ENCODE measurements around the gene ZNG1F.
"Not testable (repeated sequence)": the region's sequence is repeated elsewhere in the genome, so short reads cannot be mapped to it uniquely, and the experiment has no call there.

The ZNG1F gene

DNA sequence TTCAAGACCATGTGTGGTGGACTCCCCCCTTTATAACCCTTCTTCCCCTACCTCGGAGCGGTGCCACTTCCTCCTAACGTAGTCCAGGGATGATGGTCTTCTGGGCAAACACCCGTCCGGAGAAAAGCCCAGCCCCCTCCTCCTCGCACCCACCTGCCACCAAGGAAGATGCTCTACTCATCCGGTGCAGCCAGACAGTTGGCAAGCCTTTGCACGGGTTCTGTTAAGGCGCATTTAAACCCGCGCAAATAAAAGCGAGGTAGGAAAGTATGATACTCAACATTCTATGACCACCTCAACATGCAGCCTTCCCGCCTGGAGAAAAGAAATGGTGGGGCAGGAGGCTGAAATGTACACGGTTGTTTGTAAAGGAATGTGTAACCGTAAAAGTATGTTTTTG, 60.5 kb downstream of the ZNG1F start, which contains the start of gene FOXD4L6:
Gene FOXD4L6 (minus strand): TSS at position 101 of the 400 bp plus-strand sequence. CDS start 298 bp downstream, outside the sequence.
- H3K27me3 ChIP-seq (ENCODE audit: low read depth); H3K9me3 ChIP-seq; H3K4me3 ChIP-seq; in situ Hi-C loops (cut with MboI; ENCODE audit: low sequenced_read_pairs); H3K36me3 ChIP-seq (replicated peaks); H3K4me1 ChIP-seq; DNase-seq (ENCODE audit: low spot score in 2 of 2): not testable (repeated sequence)

- in situ Hi-C loops (cut with MboI; ENCODE audit: low sequenced_read_pairs); H3K4me1 ChIP-seq; H3K27me3 ChIP-seq (ENCODE audit: low read depth); H3K9me3 ChIP-seq; DNase-seq (ENCODE audit: low spot score in 2 of 2); H3K4me3 ChIP-seq; H3K36me3 ChIP-seq (replicated peaks): not testable (repeated sequence)
Measured at GRCh38 chr9:41126746-41127446, 62.2 kb downstream of the ZNG1F start.

- H3K9me3 ChIP-seq; in situ Hi-C loops (cut with MboI; ENCODE audit: low sequenced_read_pairs); H3K4me1 ChIP-seq; DNase-seq (ENCODE audit: low spot score in 2 of 2); H3K36me3 ChIP-seq (replicated peaks); H3K27me3 ChIP-seq (ENCODE audit: low read depth); H3K4me3 ChIP-seq: not testable (repeated sequence)
Measured at GRCh38 chr9:41125936-41126335, 63.2 kb downstream of the ZNG1F start.

- H3K27me3 ChIP-seq (ENCODE audit: low read depth); H3K4me1 ChIP-seq; DNase-seq (ENCODE audit: low spot score in 2 of 2); H3K4me3 ChIP-seq; in situ Hi-C loops (cut with MboI; ENCODE audit: low sequenced_read_pairs); H3K36me3 ChIP-seq (replicated peaks); H3K9me3 ChIP-seq: not testable (repeated sequence)
Measured at GRCh38 chr9:41125109-41125658, 63.9 kb downstream of the ZNG1F start.

DNA sequence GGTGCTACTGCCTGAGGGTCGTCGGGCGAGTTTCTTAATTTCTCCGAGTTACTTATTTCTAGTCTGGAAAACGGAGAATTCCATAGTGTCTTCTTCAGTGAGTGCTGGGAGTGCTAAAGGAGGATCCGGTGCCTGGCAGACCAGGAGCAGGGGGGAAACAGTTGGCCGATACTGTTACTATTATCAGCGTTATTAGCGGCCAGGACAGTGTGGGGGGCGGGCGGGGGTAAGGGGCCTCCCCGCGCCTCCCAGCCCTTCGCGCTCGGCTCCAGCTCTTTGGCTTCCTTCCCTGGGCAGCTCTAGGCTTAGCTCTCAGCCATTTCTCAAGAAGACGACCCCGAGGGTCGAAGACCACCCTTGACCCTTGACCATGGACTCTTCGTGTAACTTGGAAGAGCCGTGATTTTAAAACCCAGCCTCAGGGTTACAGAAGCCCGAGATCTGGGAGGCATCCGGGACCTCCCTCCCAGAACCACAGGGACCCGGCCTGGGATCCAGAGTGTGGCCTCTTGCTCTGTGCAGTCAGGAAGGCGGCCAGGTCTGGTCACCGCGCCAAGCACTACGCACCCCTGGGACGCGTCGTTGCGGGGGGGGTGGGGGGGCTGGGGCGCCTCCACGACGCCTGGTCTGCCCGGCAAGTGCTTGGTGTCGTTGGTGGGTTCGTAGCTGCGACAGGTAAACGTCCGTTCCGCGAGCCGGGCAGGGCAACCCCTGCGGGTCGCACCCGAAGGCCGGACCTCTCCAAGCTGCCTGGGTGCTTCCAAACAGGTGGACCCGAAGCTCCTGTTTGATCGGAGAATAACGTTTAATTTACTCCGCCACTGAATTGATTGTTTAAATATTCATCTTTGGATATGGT, 64.6 kb downstream of the ZNG1F start:
- DNase-seq (ENCODE audit: low spot score in 2 of 2); H3K36me3 ChIP-seq (replicated peaks); H3K4me1 ChIP-seq; H3K27me3 ChIP-seq (ENCODE audit: low read depth); in situ Hi-C loops (cut with MboI; ENCODE audit: low sequenced_read_pairs); H3K4me3 ChIP-seq; H3K9me3 ChIP-seq: not testable (repeated sequence)

DNA sequence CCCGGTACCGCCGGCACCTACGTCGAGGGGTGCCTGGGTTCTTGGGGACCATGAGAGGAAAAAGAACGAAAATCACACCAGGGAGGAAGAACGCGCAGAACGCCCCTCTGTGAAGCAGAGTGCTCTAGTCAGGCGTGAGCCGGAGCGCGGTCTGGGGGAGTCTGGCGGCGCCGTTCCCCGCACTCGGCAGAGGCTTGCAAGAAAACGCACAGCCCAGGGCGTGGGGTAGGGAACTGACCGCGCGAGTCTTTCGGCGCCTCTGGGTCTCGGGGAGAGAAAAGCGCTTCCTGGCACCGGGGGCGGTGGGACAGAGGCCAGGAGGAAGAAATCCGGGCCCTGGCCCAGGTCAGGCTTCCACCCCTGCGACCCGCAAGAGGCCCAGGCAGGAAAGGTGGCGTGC, 65.3 kb downstream of the ZNG1F start:
- H3K9me3 ChIP-seq; H3K36me3 ChIP-seq (replicated peaks); H3K4me1 ChIP-seq; DNase-seq (ENCODE audit: low spot score in 2 of 2); in situ Hi-C loops (cut with MboI; ENCODE audit: low sequenced_read_pairs); H3K4me3 ChIP-seq; H3K27me3 ChIP-seq (ENCODE audit: low read depth): not testable (repeated sequence)

GRCh38 chr9:41123396-41123795, 65.7 kb downstream of the ZNG1F start:
- H3K36me3 ChIP-seq (replicated peaks); H3K4me3 ChIP-seq; DNase-seq (ENCODE audit: low spot score in 2 of 2); H3K4me1 ChIP-seq; H3K27me3 ChIP-seq (ENCODE audit: low read depth); H3K9me3 ChIP-seq; in situ Hi-C loops (cut with MboI; ENCODE audit: low sequenced_read_pairs): not testable (repeated sequence)

DNA sequence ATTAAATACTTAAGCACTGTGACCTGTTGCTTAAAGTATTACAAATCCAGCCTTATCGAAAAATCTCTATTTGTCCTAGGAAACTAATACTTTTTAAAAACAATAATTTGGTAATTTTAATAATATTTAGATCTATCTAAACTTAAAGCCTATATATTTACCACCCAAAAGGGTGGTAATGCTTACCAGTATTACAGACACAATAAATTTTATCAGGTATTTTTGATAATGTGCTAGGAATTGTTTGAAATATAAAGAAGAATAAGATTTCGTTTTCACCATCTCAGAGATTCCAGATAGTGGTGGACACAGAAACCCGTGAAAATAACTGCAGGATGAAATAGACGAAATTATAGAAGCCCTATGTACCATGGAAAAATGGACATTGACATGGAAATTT, 68.4 kb downstream of the ZNG1F start:
- in situ Hi-C loops (cut with MboI; ENCODE audit: low sequenced_read_pairs); H3K36me3 ChIP-seq (replicated peaks); H3K27me3 ChIP-seq (ENCODE audit: low read depth); H3K4me3 ChIP-seq; H3K9me3 ChIP-seq; DNase-seq (ENCODE audit: low spot score in 2 of 2); H3K4me1 ChIP-seq: not testable (repeated sequence)

DNA sequence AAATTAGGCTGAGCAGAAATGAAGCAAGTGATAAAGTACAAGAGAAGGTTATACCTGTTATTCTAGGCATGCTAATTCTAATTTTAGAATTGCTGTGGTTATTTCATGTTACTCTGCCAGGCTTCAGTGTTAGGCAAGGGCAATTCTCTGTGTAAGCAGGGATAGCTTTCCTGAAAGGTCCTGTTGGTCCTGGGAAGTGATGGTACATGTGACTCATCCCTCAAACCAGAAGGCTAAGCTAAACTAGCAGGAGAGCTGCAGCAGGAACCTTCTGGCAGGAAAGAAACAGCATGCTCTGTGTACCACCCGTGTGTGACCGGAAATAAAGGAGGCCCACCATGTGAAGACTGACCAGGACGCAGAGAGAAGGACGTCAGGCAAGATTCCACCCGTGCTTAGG, 69.4 kb downstream of the ZNG1F start:
- H3K27me3 ChIP-seq (ENCODE audit: low read depth); DNase-seq (ENCODE audit: low spot score in 2 of 2); H3K9me3 ChIP-seq; H3K4me3 ChIP-seq; in situ Hi-C loops (cut with MboI; ENCODE audit: low sequenced_read_pairs); H3K4me1 ChIP-seq; H3K36me3 ChIP-seq (replicated peaks): not testable (repeated sequence)

- H3K36me3 ChIP-seq (replicated peaks); H3K27me3 ChIP-seq (ENCODE audit: low read depth); H3K4me3 ChIP-seq; in situ Hi-C loops (cut with MboI; ENCODE audit: low sequenced_read_pairs); DNase-seq (ENCODE audit: low spot score in 2 of 2); H3K9me3 ChIP-seq; H3K4me1 ChIP-seq: not testable (repeated sequence)
Measured at GRCh38 chr9:41119311-41119710, 69.8 kb downstream of the ZNG1F start.

- in situ Hi-C loops (cut with MboI; ENCODE audit: low sequenced_read_pairs); H3K27me3 ChIP-seq (ENCODE audit: low read depth); H3K4me1 ChIP-seq; DNase-seq (ENCODE audit: low spot score in 2 of 2); H3K9me3 ChIP-seq; H3K4me3 ChIP-seq; H3K36me3 ChIP-seq (replicated peaks): not testable (repeated sequence)
Measured at GRCh38 chr9:41113348-41113747, 75.8 kb downstream of the ZNG1F start.

DNA sequence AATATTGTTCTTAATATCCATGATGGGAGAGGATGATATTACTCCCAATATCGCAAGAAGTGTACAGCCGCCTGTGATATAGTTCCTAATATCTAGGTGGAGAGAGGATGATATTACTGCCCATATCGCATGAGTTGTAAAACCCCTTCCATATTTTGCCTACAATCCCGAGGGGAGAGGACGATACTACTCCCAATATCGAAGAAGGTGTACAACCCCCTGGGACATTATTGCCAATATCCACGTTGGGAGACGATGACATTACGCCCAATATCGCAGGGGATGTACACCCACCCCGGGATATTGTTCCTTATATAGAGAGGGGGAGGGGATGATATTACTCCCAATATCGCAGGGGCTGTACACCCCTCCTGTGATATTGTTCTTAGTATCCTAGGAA, 77.7 kb downstream of the ZNG1F start:
- H3K9me3 ChIP-seq; DNase-seq (ENCODE audit: low spot score in 2 of 2); H3K36me3 ChIP-seq (replicated peaks); H3K4me3 ChIP-seq; H3K27me3 ChIP-seq (ENCODE audit: low read depth); in situ Hi-C loops (cut with MboI; ENCODE audit: low sequenced_read_pairs); H3K4me1 ChIP-seq: not testable (repeated sequence)

DNA sequence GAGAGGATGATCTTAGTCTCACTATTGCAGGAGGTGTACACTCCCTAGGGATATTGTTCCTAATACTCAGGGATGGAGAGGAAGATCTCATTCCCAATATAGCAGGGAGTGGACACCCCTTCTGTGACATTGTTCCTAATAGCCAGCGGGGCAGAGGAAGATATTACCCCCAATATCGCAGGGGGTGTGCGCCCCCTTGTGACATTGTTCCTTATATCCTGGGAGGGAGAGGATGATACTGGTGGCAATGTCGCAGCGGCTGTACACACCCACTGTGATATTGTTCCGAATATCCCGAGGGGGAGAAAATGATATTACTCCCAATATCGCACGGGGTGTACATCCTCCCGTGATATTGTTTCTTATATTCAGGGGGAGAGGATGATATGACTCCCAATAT, 78.2 kb downstream of the ZNG1F start:
- H3K4me3 ChIP-seq; H3K9me3 ChIP-seq; H3K4me1 ChIP-seq; H3K27me3 ChIP-seq (ENCODE audit: low read depth); H3K36me3 ChIP-seq (replicated peaks); in situ Hi-C loops (cut with MboI; ENCODE audit: low sequenced_read_pairs): not testable (repeated sequence)
- peak in 1 of 2 experiments; percentile 15 for DNase-seq (ENCODE audit: low spot score in 2 of 2)

DNA sequence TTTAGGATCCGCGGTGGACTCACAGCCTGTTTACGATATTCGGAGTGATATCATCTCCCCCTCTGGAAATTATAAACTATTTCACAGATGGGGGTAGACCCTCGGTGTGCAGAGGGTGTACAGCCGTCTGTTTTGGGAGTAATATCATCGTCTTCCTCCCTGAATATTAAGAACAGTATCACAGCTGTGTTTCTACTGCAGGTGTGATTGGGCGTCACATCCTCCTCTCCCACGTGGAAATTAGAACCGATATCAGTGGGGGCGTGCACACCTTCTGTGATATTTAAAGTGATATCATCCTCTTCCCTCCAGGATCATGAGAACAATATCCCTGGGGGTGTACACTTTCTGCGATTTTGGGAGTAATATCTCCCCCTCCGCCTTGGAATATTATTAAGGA, 79.9 kb downstream of the ZNG1F start:
- not testable (repeated sequence) for H3K4me1 ChIP-seq

More for the DNA sequence above, 79.9 kb downstream of the ZNG1F start:
- DNase-seq (ENCODE audit: low spot score in 2 of 2); in situ Hi-C loops (cut with MboI; ENCODE audit: low sequenced_read_pairs); H3K9me3 ChIP-seq; H3K4me3 ChIP-seq; H3K36me3 ChIP-seq (replicated peaks); H3K27me3 ChIP-seq (ENCODE audit: low read depth): not testable (repeated sequence)
